Upper lobe of left lung (tissue), 4 donors: ENCODE data around the gene HOXA5.

ENCODE experiments used
- EP300 ChIP-seq, 4 donors: sonication (generic); formaldehyde crosslinking; IDR thresholded peaks; one replicate each; pipeline ENCODE4 v1.5.1; 2017; ENCODE audit warnings: antibody characterized with exemption in 4 of 4, control low read depth in 2 of 4
- POLR2A ChIP-seq, 4 donors: fragments of 450-650 bp; IDR thresholded peaks; one replicate each; pipeline ENCODE4 v1.5.1; 2016 to 2017; ENCODE audit warnings: antibody characterized with exemption in 4 of 4, mild to moderate bottlenecking in 2 of 4
- POLR2AphosphoS5 ChIP-seq, 2 donors: sonication (generic); formaldehyde crosslinking; IDR thresholded peaks; one replicate each; pipeline ENCODE4 v1.5.1; 2017; ENCODE audit warnings: antibody characterized with exemption in 2 of 2
- TF ChIP-seq, protein P1 (sequence below), 6 experiments: fragments of 450-650 bp in 4 of 6; fragments of 200-600 bp in 2 of 6; sonication (generic) in 2 of 6; IDR thresholded peaks; one replicate each; pipeline ENCODE4 v1.5.1; 2016 to 2019; ENCODE audit warnings: antibody characterized with exemption in 6 of 6

DNA sequence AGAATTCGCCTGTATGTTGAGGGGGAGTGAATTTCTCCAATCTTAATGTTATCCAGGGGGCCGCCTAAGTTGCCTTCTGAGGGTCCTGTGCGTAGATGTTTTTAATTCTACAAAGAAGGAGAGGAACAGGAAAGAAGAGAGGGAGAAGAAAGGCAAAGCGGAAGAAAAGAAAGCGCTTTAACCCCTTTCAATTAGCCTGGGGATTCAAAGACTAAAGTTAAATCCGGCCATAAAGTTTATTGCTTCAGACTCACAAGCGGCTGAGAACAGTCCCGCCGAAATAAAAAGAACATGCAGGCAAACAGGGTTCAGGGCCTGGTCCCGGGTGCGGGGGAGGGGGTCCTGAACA lies 4.5 kb downstream of the HOXA5 start:
- TF ChIP-seq POLR2A (IDR thresholded peaks at IDR 0.05) (no peak), EP300 (IDR thresholded peaks at IDR 0.05) (no peak), POLR2AphosphoS5 (IDR thresholded peaks at IDR 0.05) (no peak)
- TF ChIP-seq, protein P1, sequence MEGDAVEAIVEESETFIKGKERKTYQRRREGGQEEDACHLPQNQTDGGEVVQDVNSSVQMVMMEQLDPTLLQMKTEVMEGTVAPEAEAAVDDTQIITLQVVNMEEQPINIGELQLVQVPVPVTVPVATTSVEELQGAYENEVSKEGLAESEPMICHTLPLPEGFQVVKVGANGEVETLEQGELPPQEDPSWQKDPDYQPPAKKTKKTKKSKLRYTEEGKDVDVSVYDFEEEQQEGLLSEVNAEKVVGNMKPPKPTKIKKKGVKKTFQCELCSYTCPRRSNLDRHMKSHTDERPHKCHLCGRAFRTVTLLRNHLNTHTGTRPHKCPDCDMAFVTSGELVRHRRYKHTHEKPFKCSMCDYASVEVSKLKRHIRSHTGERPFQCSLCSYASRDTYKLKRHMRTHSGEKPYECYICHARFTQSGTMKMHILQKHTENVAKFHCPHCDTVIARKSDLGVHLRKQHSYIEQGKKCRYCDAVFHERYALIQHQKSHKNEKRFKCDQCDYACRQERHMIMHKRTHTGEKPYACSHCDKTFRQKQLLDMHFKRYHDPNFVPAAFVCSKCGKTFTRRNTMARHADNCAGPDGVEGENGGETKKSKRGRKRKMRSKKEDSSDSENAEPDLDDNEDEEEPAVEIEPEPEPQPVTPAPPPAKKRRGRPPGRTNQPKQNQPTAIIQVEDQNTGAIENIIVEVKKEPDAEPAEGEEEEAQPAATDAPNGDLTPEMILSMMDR (IDR thresholded peaks at IDR 0.05) = no peak
